Measurements from ENCODE around the gene RNF123. TPM values are rescaled to one million over a fixed set of nuclear protein-coding genes. Genes with fewer than 3 reads are reported as not detected.

RNF123 gene
- total RNA-seq, 1 donor, result 33.3 TPM

DNA sequence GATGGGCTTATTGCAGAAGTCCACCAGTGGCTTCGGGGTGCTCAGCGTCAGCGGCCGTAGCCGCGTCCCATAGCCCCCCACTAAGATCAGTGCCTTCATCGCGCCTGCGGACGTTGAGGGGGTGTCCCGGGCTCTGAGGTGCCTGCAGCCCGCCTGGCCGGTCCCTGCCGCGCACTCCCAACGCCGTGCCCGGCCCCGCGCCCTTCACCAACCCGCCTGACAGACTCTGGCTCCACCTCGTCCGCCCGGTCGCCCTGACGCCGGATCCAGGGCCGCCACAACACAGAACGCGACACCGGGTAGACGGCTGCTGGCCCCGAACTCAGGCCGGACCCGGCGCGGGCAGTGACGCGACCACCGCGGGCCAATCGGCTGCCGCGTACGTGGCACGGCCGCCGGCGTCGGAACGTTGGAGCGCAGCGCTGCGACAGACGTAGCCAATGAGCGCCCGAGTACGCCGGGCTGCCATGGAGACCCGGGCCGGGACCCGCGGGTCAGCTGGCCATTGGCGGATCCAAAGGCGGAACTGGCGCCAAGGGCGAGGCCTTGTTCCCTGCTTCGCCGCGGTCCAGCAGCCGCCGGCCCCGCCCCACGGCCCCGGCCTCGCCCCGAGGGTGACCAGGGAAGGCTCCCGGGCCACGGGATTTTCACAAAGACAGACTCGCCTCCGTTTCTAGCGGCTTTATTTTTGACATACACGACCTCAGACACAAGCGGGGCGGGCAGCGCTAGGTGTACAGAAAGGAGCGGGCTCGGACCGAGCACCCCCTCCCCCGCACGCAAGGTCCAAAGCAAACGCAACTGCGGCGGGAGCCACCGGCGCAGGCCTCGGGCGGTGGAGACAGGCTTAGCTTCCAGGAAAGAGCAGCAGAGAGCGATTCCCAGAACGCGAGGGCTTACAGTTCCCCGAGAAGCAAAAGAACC is 34.5 kb downstream of the RNF123 start, which contains the start of gene GMPPB:
GMPPB (minus strand) TSS at position 324 of the 924 bp plus-strand sequence; CDS start at position 99, 225 bp downstream.
- Histone ChIP-seq H3K9me3 (ENCODE audit: low read depth, low read length) (no peaks in the 10 kb centered on the region), H3K79me2 (ENCODE audit: insufficient read depth, low read length) (peaks cover 20% of the 10 kb centered on the region), H3K4me3 (ENCODE audit: insufficient read depth, low read length) (peak within 1 kb of the TSS; percentile 91), H3K36me3 (ENCODE audit: insufficient read depth, low read length) (peaks cover 52% of the 10 kb centered on the region), H2AFZ (ENCODE audit: low read length) (peak within 1 kb of the TSS; percentile 74), H3K27ac (ENCODE audit: low read depth, low read length) (peak within 1 kb of the TSS; percentile 96), H3K27me3 (ENCODE audit: insufficient read depth, low read length) (no peaks in the 10 kb centered on the region), H3K4me2 (ENCODE audit: insufficient read depth, low read length) (peak within 1 kb of the TSS; percentile 98), H4K20me1 (ENCODE audit: insufficient read depth, low read length) (peaks cover 14% of the 10 kb centered on the region), H3K4me1 (ENCODE audit: insufficient read depth, low read length) (peaks cover 19% of the 10 kb centered on the region)
- TF ChIP-seq, protein P1, sequence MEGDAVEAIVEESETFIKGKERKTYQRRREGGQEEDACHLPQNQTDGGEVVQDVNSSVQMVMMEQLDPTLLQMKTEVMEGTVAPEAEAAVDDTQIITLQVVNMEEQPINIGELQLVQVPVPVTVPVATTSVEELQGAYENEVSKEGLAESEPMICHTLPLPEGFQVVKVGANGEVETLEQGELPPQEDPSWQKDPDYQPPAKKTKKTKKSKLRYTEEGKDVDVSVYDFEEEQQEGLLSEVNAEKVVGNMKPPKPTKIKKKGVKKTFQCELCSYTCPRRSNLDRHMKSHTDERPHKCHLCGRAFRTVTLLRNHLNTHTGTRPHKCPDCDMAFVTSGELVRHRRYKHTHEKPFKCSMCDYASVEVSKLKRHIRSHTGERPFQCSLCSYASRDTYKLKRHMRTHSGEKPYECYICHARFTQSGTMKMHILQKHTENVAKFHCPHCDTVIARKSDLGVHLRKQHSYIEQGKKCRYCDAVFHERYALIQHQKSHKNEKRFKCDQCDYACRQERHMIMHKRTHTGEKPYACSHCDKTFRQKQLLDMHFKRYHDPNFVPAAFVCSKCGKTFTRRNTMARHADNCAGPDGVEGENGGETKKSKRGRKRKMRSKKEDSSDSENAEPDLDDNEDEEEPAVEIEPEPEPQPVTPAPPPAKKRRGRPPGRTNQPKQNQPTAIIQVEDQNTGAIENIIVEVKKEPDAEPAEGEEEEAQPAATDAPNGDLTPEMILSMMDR (IDR thresholded peaks at IDR 0.05; ENCODE audit: extremely low read depth, low read depth, low read length), result no peak
- DNase-seq (ENCODE audit: insufficient read length, low spot score, missing footprints), result peak; percentile 100

DNA sequence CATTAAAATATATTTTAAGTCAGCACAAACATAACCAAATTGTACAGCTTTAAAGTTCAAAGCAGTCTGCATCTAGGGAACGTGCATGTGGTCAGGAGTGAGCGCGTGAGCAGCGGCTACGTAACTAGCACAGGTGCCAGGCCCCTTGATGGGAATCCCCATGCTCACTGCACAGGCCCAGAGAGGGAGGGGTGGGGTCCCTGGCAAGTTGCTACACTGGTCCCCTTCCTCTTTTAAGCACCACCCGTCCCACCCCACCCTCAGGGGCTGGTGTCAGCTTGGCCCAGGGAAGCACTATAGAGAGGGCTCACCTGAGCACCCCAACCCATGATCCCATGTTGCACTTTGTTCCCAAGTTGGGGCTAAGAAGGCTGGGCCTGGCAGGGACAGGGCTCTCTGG is 35.2 kb downstream of the RNF123 start:
- Histone ChIP-seq H4K20me1 (ENCODE audit: insufficient read depth, low read length) (peaks cover 14% of the 10 kb centered on the region), H3K4me2 (ENCODE audit: insufficient read depth, low read length) (peak overlapping the region; percentile 98), H3K36me3 (ENCODE audit: insufficient read depth, low read length) (peaks cover 55% of the 10 kb centered on the region), H3K4me3 (ENCODE audit: insufficient read depth, low read length) (peak overlapping the region; percentile 91), H3K27me3 (ENCODE audit: insufficient read depth, low read length) (no peaks in the 10 kb centered on the region), H3K9me3 (ENCODE audit: low read depth, low read length) (no peaks in the 10 kb centered on the region), H2AFZ (ENCODE audit: low read length) (peak overlapping the region; percentile 74), H3K4me1 (ENCODE audit: insufficient read depth, low read length) (peaks cover 15% of the 10 kb centered on the region), H3K27ac (ENCODE audit: low read depth, low read length) (peak overlapping the region; percentile 91), H3K79me2 (ENCODE audit: insufficient read depth, low read length) (peaks cover 20% of the 10 kb centered on the region)
- DNase-seq (ENCODE audit: insufficient read length, low spot score, missing footprints), result peak; percentile 70
- TF ChIP-seq, protein P1 (IDR thresholded peaks at IDR 0.05; ENCODE audit: extremely low read depth, low read depth, low read length), result no peak

DNA sequence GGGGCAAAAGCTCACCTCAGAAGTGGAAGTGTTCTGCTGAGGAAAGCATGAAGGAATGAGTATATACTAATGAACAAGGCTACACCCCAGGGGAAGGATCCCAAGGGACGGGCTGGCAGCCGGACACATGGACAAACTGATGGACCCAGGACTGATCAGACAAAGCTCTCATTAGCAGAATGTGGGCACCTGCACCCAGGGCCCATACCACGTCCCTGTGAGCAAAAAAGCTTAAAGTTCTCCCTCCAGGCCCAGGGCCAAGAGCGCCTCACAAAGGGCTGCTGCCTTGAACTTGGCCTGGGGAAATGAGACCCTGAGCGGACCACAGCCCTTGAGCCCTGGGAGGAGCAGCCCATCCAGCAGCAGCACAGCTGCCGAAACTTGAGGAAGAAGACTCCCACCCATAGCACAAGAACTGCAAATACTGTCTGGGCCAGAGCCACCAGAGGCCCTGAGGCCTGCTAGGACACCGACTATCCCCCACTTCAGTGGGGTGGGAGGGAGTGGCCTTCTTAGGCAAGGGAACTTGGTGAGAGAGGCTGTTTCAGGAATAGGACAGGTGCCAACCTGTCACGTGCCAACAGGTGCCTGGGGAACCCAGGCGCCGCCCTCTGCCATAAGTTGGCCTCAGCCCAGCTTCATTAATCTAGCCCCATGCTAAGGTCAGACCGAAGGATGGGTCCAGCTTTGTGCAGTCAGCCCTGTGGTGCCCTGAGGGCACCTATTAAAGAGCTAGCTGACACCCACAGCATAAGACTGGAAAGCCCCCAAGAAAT is 36.7 kb downstream of the RNF123 start:
- peak; percentile 81 for DNase-seq (ENCODE audit: insufficient read length, low spot score, missing footprints)
- no peak overlapping the region for H3K4me3 ChIP-seq (ENCODE audit: insufficient read depth, low read length)

More for the DNA sequence above, 36.7 kb downstream of the RNF123 start:
- no peak overlapping the region for H3K4me2 ChIP-seq (ENCODE audit: insufficient read depth, low read length)
- H3K9me3 ChIP-seq (ENCODE audit: low read depth, low read length), result no peaks in the 10 kb centered on the region
- H2AFZ ChIP-seq (ENCODE audit: low read length), result no peak overlapping the region
- no peaks in the 10 kb centered on the region for H3K27me3 ChIP-seq (ENCODE audit: insufficient read depth, low read length)
- peaks cover 59% of the 10 kb centered on the region for H3K36me3 ChIP-seq (ENCODE audit: insufficient read depth, low read length)
- no peak overlapping the region for H3K27ac ChIP-seq (ENCODE audit: low read depth, low read length)
- peaks cover 10% of the 10 kb centered on the region for H4K20me1 ChIP-seq (ENCODE audit: insufficient read depth, low read length)
- H3K4me1 ChIP-seq (ENCODE audit: insufficient read depth, low read length), result peaks cover 15% of the 10 kb centered on the region
- peaks cover 20% of the 10 kb centered on the region for H3K79me2 ChIP-seq (ENCODE audit: insufficient read depth, low read length)
- TF ChIP-seq, protein P1 (IDR thresholded peaks at IDR 0.05; ENCODE audit: extremely low read depth, low read depth, low read length), result no peak

All from osteoblast (primary cell).